Progenitor cell of endocrine pancreas (in vitro differentiated cells): ENCODE measurements around the gene RABL6. TPM values are rescaled to one million over a fixed set of nuclear protein-coding genes. Genes with fewer than 3 reads are reported as not detected.

Source experiments
- DNase-seq: peaks from one replicate; pipeline ENCODE4 v3.0.0; 2021; ENCODE audit warnings: low spot score; ENCODE audit not compliant: unreplicated experiment
- H3K27ac Mint-ChIP-seq: 2 replicates; pipeline ENCODE4 v1.8.0; 2021; ENCODE audit warnings: mild to moderate bottlenecking, moderate library complexity, mixed read lengths
- H3K27me3 Mint-ChIP-seq: 2 replicates; pipeline ENCODE4 v1.8.0; 2021; ENCODE audit warnings: mixed read lengths
- H3K36me3 Mint-ChIP-seq: 2 replicates; pipeline ENCODE4 v1.8.0; 2022; ENCODE audit warnings: mixed read lengths; ENCODE audit not compliant: insufficient read depth
- H3K4me1 Mint-ChIP-seq: 2 replicates; pipeline ENCODE4 v1.8.0; 2021; ENCODE audit warnings: low read depth, mixed read lengths
- H3K4me3 Mint-ChIP-seq: 2 replicates; pipeline ENCODE4 v1.8.0; 2021; ENCODE audit warnings: low read depth, mild to moderate bottlenecking, moderate library complexity, mixed read lengths
- H3K9me3 Mint-ChIP-seq: 2 replicates; pipeline ENCODE4 v1.8.0; 2021; ENCODE audit warnings: low read depth, mixed read lengths
- total RNA-seq: library from RNA; stranded (reverse); gene quantifications from 2 replicates; pipeline ENCODE4 v1.2.1, GENCODE V29; 2021
- TF ChIP-seq, protein P1 (sequence below): fragments of 200-600 bp; sonication (generic); IDR thresholded peaks from one replicate; pipeline ENCODE4 v1.5.0; 2021; ENCODE audit warnings: antibody characterized with exemption, mild to moderate bottlenecking; ENCODE audit not compliant: unreplicated experiment

Gene RABL6
- total RNA-seq, 1 donor from 2014 or later: 129 TPM

DNA sequence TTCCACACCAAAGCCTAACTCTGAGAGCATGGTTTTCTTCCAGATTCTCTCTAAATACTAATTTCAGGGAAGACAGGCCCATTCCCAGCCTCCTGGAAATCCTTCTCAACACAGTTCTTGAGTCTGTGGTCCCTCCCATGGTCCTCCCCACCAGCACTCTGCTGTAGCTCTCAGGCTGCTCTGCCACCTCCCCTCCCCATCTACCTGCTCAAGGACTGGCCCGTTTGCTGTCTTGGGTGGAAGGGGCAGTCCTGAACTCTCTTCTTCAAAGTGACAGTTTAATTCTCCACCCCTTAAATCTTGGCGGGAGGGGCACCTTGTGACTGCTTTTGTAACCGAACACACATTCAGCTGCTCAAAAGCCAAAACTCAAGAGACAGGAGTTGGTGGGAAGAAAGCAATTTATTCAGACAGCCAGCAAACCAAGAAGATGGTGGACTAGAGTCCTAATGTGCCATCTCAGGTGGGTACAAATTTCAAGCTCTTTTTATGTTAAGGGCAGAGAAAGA lies 35.8 kb upstream of the RABL6 start:
- DNase-seq: no peak
- no peaks in the 10 kb centered on the region for H3K36me3 Mint-ChIP-seq
- H3K27me3 Mint-ChIP-seq: peaks cover 2% of the 10 kb centered on the region
- no peak overlapping the region for H3K27ac Mint-ChIP-seq
- no peak overlapping the region for H3K4me3 Mint-ChIP-seq
- H3K4me1 Mint-ChIP-seq: peaks cover 2% of the 10 kb centered on the region
- peaks cover 7% of the 10 kb centered on the region for H3K9me3 Mint-ChIP-seq
- TF ChIP-seq, protein P1, sequence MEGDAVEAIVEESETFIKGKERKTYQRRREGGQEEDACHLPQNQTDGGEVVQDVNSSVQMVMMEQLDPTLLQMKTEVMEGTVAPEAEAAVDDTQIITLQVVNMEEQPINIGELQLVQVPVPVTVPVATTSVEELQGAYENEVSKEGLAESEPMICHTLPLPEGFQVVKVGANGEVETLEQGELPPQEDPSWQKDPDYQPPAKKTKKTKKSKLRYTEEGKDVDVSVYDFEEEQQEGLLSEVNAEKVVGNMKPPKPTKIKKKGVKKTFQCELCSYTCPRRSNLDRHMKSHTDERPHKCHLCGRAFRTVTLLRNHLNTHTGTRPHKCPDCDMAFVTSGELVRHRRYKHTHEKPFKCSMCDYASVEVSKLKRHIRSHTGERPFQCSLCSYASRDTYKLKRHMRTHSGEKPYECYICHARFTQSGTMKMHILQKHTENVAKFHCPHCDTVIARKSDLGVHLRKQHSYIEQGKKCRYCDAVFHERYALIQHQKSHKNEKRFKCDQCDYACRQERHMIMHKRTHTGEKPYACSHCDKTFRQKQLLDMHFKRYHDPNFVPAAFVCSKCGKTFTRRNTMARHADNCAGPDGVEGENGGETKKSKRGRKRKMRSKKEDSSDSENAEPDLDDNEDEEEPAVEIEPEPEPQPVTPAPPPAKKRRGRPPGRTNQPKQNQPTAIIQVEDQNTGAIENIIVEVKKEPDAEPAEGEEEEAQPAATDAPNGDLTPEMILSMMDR: no peak

DNA sequence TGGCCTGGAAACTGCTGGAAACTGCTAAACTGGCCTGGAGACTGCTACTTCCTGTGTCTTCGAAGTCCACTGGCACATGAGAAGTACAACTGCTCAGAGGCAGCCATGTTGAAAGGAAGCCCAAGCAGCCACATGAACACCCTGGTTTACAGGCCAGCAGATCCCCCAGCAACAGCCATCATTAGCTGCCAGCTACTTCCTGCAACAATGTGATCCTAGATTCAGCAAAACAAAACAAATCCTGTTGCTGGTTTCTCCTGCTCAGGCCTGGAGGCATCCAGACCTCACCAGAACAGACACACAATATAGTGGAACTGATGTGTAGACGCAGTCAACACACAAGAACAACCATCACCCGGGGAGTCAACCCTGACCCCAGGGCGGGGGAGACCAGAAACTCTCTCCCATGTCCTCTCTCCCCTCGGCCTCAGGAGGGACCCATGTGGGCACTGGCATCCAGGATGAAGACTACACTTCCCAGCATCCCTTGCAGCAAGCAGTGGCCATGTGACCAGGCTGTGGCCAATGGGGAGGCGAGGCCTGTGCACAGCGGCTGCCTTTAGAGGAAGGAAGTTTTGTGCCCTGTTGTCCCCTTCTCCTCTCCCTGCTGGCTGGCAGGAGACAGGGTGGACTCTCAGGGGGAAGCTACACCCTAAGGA lies 34.2 kb upstream of the RABL6 start:
- H3K9me3 Mint-ChIP-seq: peaks cover 7% of the 10 kb centered on the region
- no peak overlapping the region for H3K27ac Mint-ChIP-seq
- TF ChIP-seq, protein P1: no peak
- H3K27me3 Mint-ChIP-seq: peaks cover 10% of the 10 kb centered on the region
- H3K4me3 Mint-ChIP-seq: no peak overlapping the region
- no peaks in the 10 kb centered on the region for H3K36me3 Mint-ChIP-seq
- no peak for DNase-seq
- H3K4me1 Mint-ChIP-seq: peaks cover 4% of the 10 kb centered on the region

DNA sequence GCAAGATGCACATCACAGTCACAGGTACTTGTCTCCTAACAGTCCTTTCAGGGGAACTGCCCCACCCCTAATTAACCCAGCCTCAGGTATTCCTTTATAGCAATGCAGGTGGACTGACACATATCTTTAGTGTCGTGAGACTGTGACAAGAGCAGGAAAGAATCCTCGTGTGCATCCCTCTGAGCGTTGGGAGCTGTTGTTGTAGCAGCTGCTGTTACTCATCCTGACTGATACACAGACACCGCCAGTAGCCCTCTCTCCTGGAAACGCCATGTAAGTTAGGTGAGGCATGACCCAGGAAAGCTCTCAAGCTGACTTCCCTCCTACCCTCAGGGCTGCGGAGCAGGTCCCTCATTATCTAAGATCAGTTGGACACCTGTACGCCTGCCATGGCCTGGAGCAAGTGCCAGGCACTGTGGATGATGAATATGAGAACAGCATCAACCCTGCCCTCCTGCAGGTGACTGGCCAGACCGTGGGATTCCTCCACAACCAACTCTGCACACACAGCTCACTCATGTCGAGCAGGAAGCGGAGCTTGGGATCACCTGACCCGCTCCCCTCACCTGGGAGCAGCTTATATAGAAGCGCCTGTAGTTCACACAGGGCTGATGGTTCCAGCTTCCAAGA lies 33.2 kb upstream of the RABL6 start:
- TF ChIP-seq, protein P1: no peak
- peaks cover 4% of the 10 kb centered on the region for H3K4me1 Mint-ChIP-seq
- no peak overlapping the region for H3K27ac Mint-ChIP-seq
- H3K4me3 Mint-ChIP-seq: no peak overlapping the region
- H3K27me3 Mint-ChIP-seq: peaks cover 16% of the 10 kb centered on the region
- H3K36me3 Mint-ChIP-seq: no peaks in the 10 kb centered on the region
- H3K9me3 Mint-ChIP-seq: peaks cover 7% of the 10 kb centered on the region
- DNase-seq: no peak

DNA sequence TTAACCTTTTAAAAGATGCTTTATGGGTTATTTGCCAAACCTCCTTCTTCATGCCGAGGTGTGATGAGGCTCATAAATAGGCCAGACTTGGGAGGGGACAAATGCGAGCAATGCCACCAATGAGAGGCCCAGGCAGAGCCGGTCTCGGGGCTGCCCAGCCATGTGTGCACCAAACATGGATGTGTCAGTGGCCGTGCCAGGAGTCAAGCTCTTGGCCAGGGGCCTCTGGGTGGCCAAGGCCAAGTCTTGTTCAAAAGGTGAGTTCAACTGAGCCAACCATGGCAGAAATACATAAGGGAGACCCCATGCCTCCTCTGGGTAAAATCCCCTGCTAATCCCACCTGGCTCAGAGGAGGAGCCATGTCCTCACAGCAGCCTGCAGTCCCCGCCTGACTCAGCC lies 32.6 kb upstream of the RABL6 start:
- Mint-ChIP-seq H3K9me3 (peaks cover 7% of the 10 kb centered on the region), H3K36me3 (no peaks in the 10 kb centered on the region), H3K4me1 (peaks cover 7% of the 10 kb centered on the region), H3K27ac (no peak overlapping the region), H3K27me3 (peaks cover 16% of the 10 kb centered on the region), H3K4me3 (no peak overlapping the region)
- DNase-seq: no peak
- TF ChIP-seq, protein P1: no peak

DNA sequence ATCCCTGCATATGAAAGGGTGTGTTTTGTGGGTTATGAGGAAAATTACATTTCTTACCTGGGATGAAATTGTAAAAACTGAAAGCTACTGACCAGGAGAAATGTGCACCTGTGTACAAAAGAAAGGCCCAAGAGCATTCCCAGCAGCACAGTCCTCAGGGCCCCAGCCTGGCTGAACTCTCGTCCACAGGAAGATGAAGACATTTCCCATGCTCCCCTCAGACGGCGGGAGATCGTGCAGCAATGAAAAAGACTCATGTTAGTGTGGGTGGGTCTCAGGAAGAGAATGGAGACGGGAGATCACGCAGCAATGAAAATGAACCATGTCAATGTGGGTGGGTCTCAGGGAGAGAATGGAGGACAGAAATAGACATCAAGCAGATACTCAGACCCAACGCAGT lies 30.8 kb upstream of the RABL6 start:
- peaks cover 19% of the 10 kb centered on the region for H3K4me1 Mint-ChIP-seq
- H3K27ac Mint-ChIP-seq: no peak overlapping the region
- H3K4me3 Mint-ChIP-seq: no peak overlapping the region
- peaks cover 16% of the 10 kb centered on the region for H3K27me3 Mint-ChIP-seq
- H3K36me3 Mint-ChIP-seq: no peaks in the 10 kb centered on the region
- peaks cover 7% of the 10 kb centered on the region for H3K9me3 Mint-ChIP-seq
- TF ChIP-seq, protein P1: no peak
- no peak for DNase-seq
